IMR-90 (cell line): Measurements from ENCODE around the gene PRSS16. TPM values are rescaled to one million over a fixed set of nuclear protein-coding genes. Genes with fewer than 3 reads are reported as not detected.

Experiments
- ATAC-seq: fragments of 200-7000 bp; cut with Tn5 transposase; 2 replicates; pipeline ENCODE4 v1.9.1; 2020; ENCODE audit warnings: low read depth, mild to moderate bottlenecking, moderate library complexity
- BruUV-seq: library from RNA; stranded (reverse); fragments of 400-500 nt; replicated peaks from 2 replicates; lab custom pipeline; 2021; lab: Mats Ljungman, UMichigan
- CTCF ChIA-PET: fragments of 300-600 bp; formaldehyde crosslinking; extraction: SDS; loops from one replicate; lab custom pipeline; 2021; ENCODE audit warnings: antibody characterized with exemption; lab: Yijun Ruan, JAX
- POLR2A ChIA-PET: fragments of 300-600 bp; sonication (Branson Sonifier 250); formaldehyde crosslinking; loops from one replicate; lab custom pipeline; 2022; ENCODE audit warnings: antibody characterized with exemption; ENCODE audit not compliant: unreplicated experiment; lab: Charles Lee
- DNase-seq: peaks from one replicate; pipeline ENCODE4 v3.0.0; 2013
- H2AFZ ChIP-seq: replicated peaks from 2 replicates; pipeline ENCODE3; 2013; ENCODE audit warnings: low read length, mild to moderate bottlenecking; ENCODE audit not compliant: poor library complexity
- H2AK5ac ChIP-seq: 2 replicates; pipeline ENCODE4 v1.6.1; 2013; ENCODE audit warnings: low read depth, low read length, inconsistent platforms
- H2AK9ac ChIP-seq: replicated peaks from 2 replicates; pipeline ENCODE3; 2013; ENCODE audit warnings: mild to moderate bottlenecking, low read depth, low read length, moderate library complexity; ENCODE audit not compliant: poor library complexity
- H2BK120ac ChIP-seq: 2 replicates; pipeline ENCODE4 v1.6.1; 2013; ENCODE audit warnings: low read depth, low read length, inconsistent platforms
- H2BK15ac ChIP-seq: 3 replicates; pipeline ENCODE4 v1.6.1; 2013; ENCODE audit warnings: low read depth, low read length, inconsistent platforms
- H2BK20ac ChIP-seq: 2 replicates; pipeline ENCODE4 v1.6.1; 2013; ENCODE audit warnings: low read depth, mild to moderate bottlenecking, inconsistent platforms, low read length, moderate library complexity
- H2BK5ac ChIP-seq: 2 replicates; pipeline ENCODE4 v1.6.1; 2013; ENCODE audit warnings: mild to moderate bottlenecking, low read depth, low read length, inconsistent platforms; ENCODE audit not compliant: poor library complexity, severe bottlenecking
- H3K14ac ChIP-seq: replicated peaks from 2 replicates; pipeline ENCODE4 v1.6.1; 2013; ENCODE audit warnings: low read depth, low read length, inconsistent platforms
- H3K18ac ChIP-seq: 2 replicates; pipeline ENCODE4 v1.6.1; 2013; ENCODE audit warnings: low read depth, low read length, control low read depth
- H3K23ac ChIP-seq: 2 replicates; pipeline ENCODE4 v1.6.1; 2013; ENCODE audit warnings: low read depth, low read length, inconsistent platforms
- H3K27ac ChIP-seq: 2 replicates; pipeline ENCODE4 v1.5.1; 2013; ENCODE audit warnings: mild to moderate bottlenecking, control low read depth, low read length; ENCODE audit not compliant: insufficient read depth
- H3K27me3 ChIP-seq: 2 replicates; pipeline ENCODE4 v1.6.1; 2013; ENCODE audit warnings: low read length; ENCODE audit not compliant: control insufficient read depth, insufficient read depth
- H3K36me3 ChIP-seq: 2 replicates; pipeline ENCODE4 v1.6.1; 2013; ENCODE audit warnings: low read length, mixed read lengths; ENCODE audit not compliant: control insufficient read depth, insufficient read depth
- H3K4ac ChIP-seq: 2 replicates; pipeline ENCODE4 v1.6.1; 2013; ENCODE audit warnings: low read depth, low read length, inconsistent platforms
- H3K4me1 ChIP-seq: 2 replicates; pipeline ENCODE4 v1.6.1; 2013; ENCODE audit warnings: low read length, mixed read lengths; ENCODE audit not compliant: control insufficient read depth, insufficient read depth
- H3K4me2 ChIP-seq: 2 replicates; pipeline ENCODE4 v1.6.1; 2013; ENCODE audit warnings: low read depth, mild to moderate bottlenecking, control low read depth, low read length, moderate library complexity
- H3K4me3 ChIP-seq: 2 replicates; pipeline ENCODE4 v1.5.1; 2013; ENCODE audit warnings: low read depth, mild to moderate bottlenecking, control low read depth, low read length, moderate library complexity; ENCODE audit not compliant: insufficient read depth
- H3K56ac ChIP-seq: 2 replicates; pipeline ENCODE4 v1.6.1; 2013; ENCODE audit warnings: low read length, inconsistent platforms; ENCODE audit not compliant: insufficient read depth; ENCODE audit errors: extremely low read depth
- H3K79me1 ChIP-seq, 2 experiments: 2 replicates each; pipeline ENCODE4 v1.6.1; 2013; ENCODE audit warnings: low read length in 2 of 2, inconsistent platforms in 1 of 2, low read depth in 1 of 2
- H3K9ac ChIP-seq: 2 replicates; pipeline ENCODE4 v1.6.1; 2013; ENCODE audit warnings: low read depth, low read length, control low read depth
- H3K9me1 ChIP-seq: 2 replicates; pipeline ENCODE4 v1.6.1; 2013; ENCODE audit warnings: low read length, inconsistent platforms; ENCODE audit not compliant: insufficient read depth
- H3K9me3 ChIP-seq: 2 replicates; pipeline ENCODE4 v1.6.1; 2013; ENCODE audit warnings: low read length; ENCODE audit not compliant: control insufficient read depth, insufficient read depth
- H4K20me1 ChIP-seq: 2 replicates; pipeline ENCODE4 v1.6.1; 2013; ENCODE audit warnings: low read length, inconsistent platforms; ENCODE audit not compliant: insufficient read depth
- H4K5ac ChIP-seq: 2 replicates; pipeline ENCODE4 v1.6.1; 2013; ENCODE audit warnings: mild to moderate bottlenecking, low read depth, low read length, control low read depth
- H4K8ac ChIP-seq, 2 experiments: 2 replicates each; pipeline ENCODE4 v1.6.1; 2013; ENCODE audit warnings: low read depth in 2 of 2, low read length in 2 of 2, control low read depth in 1 of 2, inconsistent platforms in 1 of 2
- H4K91ac ChIP-seq: 2 replicates; pipeline ENCODE4 v1.6.1; 2013; ENCODE audit warnings: low read depth, low read length, inconsistent platforms; ENCODE audit not compliant: insufficient read depth
- CHD1 ChIP-seq: IDR thresholded peaks from 2 replicates; pipeline ENCODE4 v1.6.1; 2012; ENCODE audit warnings: low read depth, low read length, improper control_type of control experiment
- FOS ChIP-seq: fragments of 150-350 bp; IDR thresholded peaks from 2 replicates; pipeline ENCODE4 v1.6.1; 2016; ENCODE audit warnings: low read depth, low read length
- MXI1 ChIP-seq: IDR thresholded peaks from 2 replicates; pipeline ENCODE4 v1.6.1; 2012; ENCODE audit warnings: low read depth, mild to moderate bottlenecking, low read length, moderate library complexity, borderline replicate concordance
- RFX5 ChIP-seq: IDR thresholded peaks from 2 replicates; pipeline ENCODE4 v1.8.0; 2012; ENCODE audit warnings: low read depth, mild to moderate bottlenecking, low read length, moderate library complexity
- WGBS, 2 experiments: methylation state at CpG; one replicate each; pipeline versions ENCODE4 v1.1.5 to v1.1.7; 2013; ENCODE audit warnings: missing lambda C conversion rate in 2 of 2; ENCODE audit not compliant: insufficient read length in 1 of 2; ENCODE audit errors: extremely low coverage in 2 of 2; 5-methylcytosine and 5-hydroxymethylcytosine counted together
- dilution Hi-C: fragments of 300-500 bp; cut with HindIII; formaldehyde crosslinking; loops from one replicate; pipeline ENCODE4 v1.14.3; 2018; ENCODE audit warnings: low sequenced_read_pairs; ENCODE audit not compliant: unreplicated experiment
- in situ Hi-C: fragments of 300-500 bp; cut with MboI; formaldehyde crosslinking; loops from 3 replicates; pipeline ENCODE4 v1.14.3; 2019; ENCODE audit warnings: low sequenced_read_pairs, inconsistent platforms, mixed read lengths
- intact Hi-C: fragments of 100-400 bp; cut with micrococcal nuclease; formaldehyde crosslinking; loops from 2 replicates; pipeline ENCODE4 v1.10.0; 2022
- polyA plus RNA-seq, 3 experiments: library from polyadenylated mRNA; depleted of rRNA; stranded (reverse); fragments of >200 nt; gene quantifications; 2 replicates each; pipeline ENCODE4 v1.2.3, GENCODE V29; 2012; ENCODE audit warnings: low replicate concordance in 1 of 3
- total RNA-seq: library from RNA; depleted of rRNA; stranded (reverse); fragments of >200 nt; gene quantifications from 2 replicates; pipeline ENCODE4 v1.2.3, GENCODE V29; 2012
- TF ChIP-seq, protein P1 (sequence below): conservative IDR thresholded peaks from 2 replicates; pipeline ENCODE4 v1.5.1; 2012; ENCODE audit warnings: mild to moderate bottlenecking, low read depth, low read length, improper control_type of control experiment

Gene PRSS16
- total and polyA plus RNA-seq, 2 of the 4 experiments (the other 2 are of a cell fraction), result 0.39 TPM; not detected in 1

DNA sequence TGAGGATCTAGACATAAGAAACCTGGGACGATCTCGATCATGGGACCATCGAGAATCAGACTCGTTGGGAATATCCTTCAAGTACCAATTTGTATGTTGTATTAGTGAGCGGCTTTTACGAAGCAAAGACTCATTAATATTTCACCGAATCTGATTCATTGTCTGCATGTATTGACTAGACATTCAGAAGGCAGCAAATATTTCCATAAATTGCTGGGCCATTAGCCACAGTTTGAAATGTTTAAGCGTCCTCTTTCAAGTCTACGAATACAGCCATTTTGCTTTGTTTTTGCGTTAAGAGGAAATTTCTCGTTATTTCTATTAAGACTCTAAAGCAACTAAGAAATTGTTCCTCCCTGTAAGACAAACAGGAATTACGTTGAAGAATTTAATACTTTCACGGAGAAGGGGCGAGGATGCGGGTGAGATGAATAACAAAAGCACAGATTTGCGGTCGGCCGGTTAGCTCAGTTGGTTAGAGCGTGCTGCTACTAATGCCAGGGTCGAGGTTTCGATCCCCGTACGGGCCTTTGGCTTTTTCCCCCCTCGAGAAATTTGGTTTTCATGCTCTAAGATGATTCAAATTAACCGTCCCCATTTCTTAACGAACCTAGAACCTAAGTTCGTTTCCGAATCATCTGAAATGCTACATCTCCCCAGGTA is 46.1 kb downstream of the PRSS16 start:
- Histone ChIP-seq H4K20me1 (no peaks in the 10 kb centered on the region), H3K4me3 (no peak overlapping the region), H4K5ac (no peak overlapping the region), H3K14ac (no peak overlapping the region), H3K36me3 (no peaks in the 10 kb centered on the region), H2AFZ (no peak overlapping the region), H3K9me1 (no peaks in the 10 kb centered on the region), H2BK5ac (no peak overlapping the region), H3K4ac (no peak overlapping the region), H2AK9ac (no peak overlapping the region), H3K4me1 (no peaks in the 10 kb centered on the region), H3K18ac (no peak overlapping the region), H3K9me3 (no peaks in the 10 kb centered on the region), H4K91ac (no peak overlapping the region), H3K27me3 (peaks cover 21% of the 10 kb centered on the region), H3K56ac (no peak overlapping the region), H3K4me2 (peak overlapping the region; percentile 64; the same call in 1 of the 2 replicates), H3K23ac (no peak overlapping the region), H2BK20ac (no peak overlapping the region), H3K79me1 (no peaks in the 10 kb centered on the region), H2BK120ac (no peak overlapping the region), H2AK5ac (no peak overlapping the region), H4K8ac (no peak overlapping the region), H2BK15ac (no peak overlapping the region), H3K27ac (no peak overlapping the region), H3K9ac (no peak overlapping the region)
- peak; percentile 69 for DNase-seq
- POLR2A ChIA-PET, result no interaction called here
- CTCF ChIA-PET, result no interaction called here
- no TSS peak for BruUV-seq
- peak; percentile 50 for ATAC-seq
- in situ Hi-C loops (no loop called here), dilution Hi-C loops (no loop called here), intact Hi-C loops (loop anchor here (10.0 kb wide), 1 partner anchor 601 kb away; a partner anchor contains a TSS)
- 0% methylated on average over 3 of the region's 28 CpGs; no CpG with 5 or more reads in 1 of the 2 experiments for WGBS, 2 experiments
- TF ChIP-seq, protein P1, sequence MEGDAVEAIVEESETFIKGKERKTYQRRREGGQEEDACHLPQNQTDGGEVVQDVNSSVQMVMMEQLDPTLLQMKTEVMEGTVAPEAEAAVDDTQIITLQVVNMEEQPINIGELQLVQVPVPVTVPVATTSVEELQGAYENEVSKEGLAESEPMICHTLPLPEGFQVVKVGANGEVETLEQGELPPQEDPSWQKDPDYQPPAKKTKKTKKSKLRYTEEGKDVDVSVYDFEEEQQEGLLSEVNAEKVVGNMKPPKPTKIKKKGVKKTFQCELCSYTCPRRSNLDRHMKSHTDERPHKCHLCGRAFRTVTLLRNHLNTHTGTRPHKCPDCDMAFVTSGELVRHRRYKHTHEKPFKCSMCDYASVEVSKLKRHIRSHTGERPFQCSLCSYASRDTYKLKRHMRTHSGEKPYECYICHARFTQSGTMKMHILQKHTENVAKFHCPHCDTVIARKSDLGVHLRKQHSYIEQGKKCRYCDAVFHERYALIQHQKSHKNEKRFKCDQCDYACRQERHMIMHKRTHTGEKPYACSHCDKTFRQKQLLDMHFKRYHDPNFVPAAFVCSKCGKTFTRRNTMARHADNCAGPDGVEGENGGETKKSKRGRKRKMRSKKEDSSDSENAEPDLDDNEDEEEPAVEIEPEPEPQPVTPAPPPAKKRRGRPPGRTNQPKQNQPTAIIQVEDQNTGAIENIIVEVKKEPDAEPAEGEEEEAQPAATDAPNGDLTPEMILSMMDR, result no peak
- TF ChIP-seq CHD1 (0 out of 2 replicates have a peak, but pooled peaks have one; percentile 50), FOS (peak; percentile 70), RFX5 (no peak), MXI1 (no peak)
